Right lobe of liver (tissue), 6 donors: ENCODE results near the gene ANKRD30A. TPM values are rescaled to one million over a fixed set of nuclear protein-coding genes. Genes with fewer than 3 reads are reported as not detected.

Source experiments
- ATAC-seq, 4 donors: fragments of 200-7000 bp; cut with Tn5 transposase; one replicate each; pipeline ENCODE4 v1.9.1; 2020; ENCODE audit warnings: mild to moderate bottlenecking in 4 of 4, moderate library complexity in 4 of 4
- DNase-seq, 3 donors: peaks; one replicate each; pipeline ENCODE4 v3.0.0-alpha.2; 2020
- H3K27ac ChIP-seq, 3 donors: fragments of 200-600 bp; one replicate each; pipeline ENCODE4 v1.8.0; 2022
- H3K27me3 ChIP-seq, 2 donors: fragments of 200-600 bp; one replicate each; pipeline ENCODE4 v1.8.0; 2022
- H3K36me3 ChIP-seq, 4 donors: fragments of 200-600 bp; sonication (generic) in 1 of 4; one replicate each; pipeline versions ENCODE4 v1.5.1 to v1.8.0; 2017 to 2022; ENCODE audit warnings: control low read depth in 1 of 4
- H3K4me1 ChIP-seq, 4 donors: fragments of 200-600 bp; sonication (generic) in 1 of 4; one replicate each; pipeline versions ENCODE4 v1.5.1 to v1.8.0; 2017 to 2022; ENCODE audit warnings: control low read depth in 1 of 4
- H3K4me3 ChIP-seq, 3 donors: fragments of 200-600 bp; one replicate each; pipeline ENCODE4 v1.8.0; 2022
- H3K9me3 ChIP-seq, 4 donors: fragments of 200-600 bp; sonication (generic) in 1 of 4; one replicate each; pipeline versions ENCODE4 v1.5.1 to v1.8.0; 2017 to 2022; ENCODE audit warnings: control low read depth in 1 of 4
- POLR2A ChIP-seq: fragments of 450-650 bp; IDR thresholded peaks from one replicate; pipeline ENCODE4 v1.6.1; 2017; ENCODE audit warnings: antibody characterized with exemption, mild to moderate bottlenecking
- WGBS: methylation state at CpG from one replicate; pipeline ENCODE4 v1.1.6; 2018; ENCODE audit warnings: low coverage, low lambda C conversion rate; ENCODE audit not compliant: insufficient coverage; ENCODE audit errors: missing lambda C conversion rate; 5-methylcytosine and 5-hydroxymethylcytosine counted together
- intact Hi-C, 2 donors: fragments of 100-400 bp; cut with DNase I; formaldehyde crosslinking; loops; one replicate each; pipeline versions ENCODE4 v1.11.2 to v1.14.1; 2022
- total RNA-seq, 6 experiments: library from RNA; depleted of rRNA in 2 of 6; stranded (reverse); fragments of >200 nt in 2 of 6; fragmentation: NEBNext Ultra II Directional in 3 of 6; extraction: Animal tissue kit (Norgen Biotek cat#: 25700) in 3 of 6; gene quantifications; one replicate each; pipeline versions ENCODE4 v1.1.0 to v1.2.4, GENCODE V29; 2016 to 2023
- TF ChIP-seq, protein P1 (sequence below), 4 donors: fragments of 200-600 bp in 3 of 4; fragments of 450-650 bp in 1 of 4; IDR thresholded peaks; one replicate each; pipeline versions ENCODE4 v1.5.1 to v1.8.0; 2016 to 2022; ENCODE audit warnings: antibody characterized with exemption in 4 of 4, mild to moderate bottlenecking in 2 of 4
- donor health status: DM: no; HTN: yes; CAD: no.
- donor health status: DM: no; HTN: no; CAD: no.
- donor health status: DM: no; HTN: no; CAD: no.
- donor health status: DM: no; HTN: yes; CAD: no.
- donor health status: DM: no; HTN: yes; CAD: no.

Gene ANKRD30A
- total RNA-seq, 6 experiments from 2014 or later: not detected

DNA sequence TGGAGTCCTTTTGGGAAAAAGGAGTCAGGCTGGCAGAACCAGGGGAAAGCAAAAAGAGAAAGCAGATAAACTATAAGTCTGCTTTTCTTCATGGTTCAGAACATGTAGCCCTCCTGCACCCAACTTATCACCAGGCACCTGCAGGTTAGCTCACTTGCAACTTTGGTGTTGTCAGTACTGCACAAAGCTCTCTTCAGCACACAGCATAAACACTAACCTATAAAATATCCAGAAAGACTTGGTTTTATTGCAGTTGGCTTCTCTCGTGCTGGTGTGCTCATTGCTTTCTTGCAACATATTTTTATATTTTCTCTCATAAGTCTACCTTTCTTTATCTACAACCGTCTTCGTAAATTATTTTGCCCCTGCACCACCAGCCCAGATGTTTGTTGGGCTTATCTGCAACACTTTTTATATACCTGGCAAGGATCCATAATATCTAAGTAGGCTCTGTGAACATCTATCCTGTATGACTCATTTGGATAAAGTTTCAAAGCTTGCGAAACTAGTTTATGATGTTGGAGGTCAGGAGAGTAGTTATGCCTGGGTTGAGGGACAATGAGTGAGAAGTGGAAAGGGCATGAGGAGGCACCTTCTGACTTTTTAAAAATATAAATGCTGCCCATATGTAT lies 164.6 kb downstream of the ANKRD30A start:
- intact Hi-C loops: no loop called here
- TF ChIP-seq POLR2A: no peak
- TF ChIP-seq, protein P1, sequence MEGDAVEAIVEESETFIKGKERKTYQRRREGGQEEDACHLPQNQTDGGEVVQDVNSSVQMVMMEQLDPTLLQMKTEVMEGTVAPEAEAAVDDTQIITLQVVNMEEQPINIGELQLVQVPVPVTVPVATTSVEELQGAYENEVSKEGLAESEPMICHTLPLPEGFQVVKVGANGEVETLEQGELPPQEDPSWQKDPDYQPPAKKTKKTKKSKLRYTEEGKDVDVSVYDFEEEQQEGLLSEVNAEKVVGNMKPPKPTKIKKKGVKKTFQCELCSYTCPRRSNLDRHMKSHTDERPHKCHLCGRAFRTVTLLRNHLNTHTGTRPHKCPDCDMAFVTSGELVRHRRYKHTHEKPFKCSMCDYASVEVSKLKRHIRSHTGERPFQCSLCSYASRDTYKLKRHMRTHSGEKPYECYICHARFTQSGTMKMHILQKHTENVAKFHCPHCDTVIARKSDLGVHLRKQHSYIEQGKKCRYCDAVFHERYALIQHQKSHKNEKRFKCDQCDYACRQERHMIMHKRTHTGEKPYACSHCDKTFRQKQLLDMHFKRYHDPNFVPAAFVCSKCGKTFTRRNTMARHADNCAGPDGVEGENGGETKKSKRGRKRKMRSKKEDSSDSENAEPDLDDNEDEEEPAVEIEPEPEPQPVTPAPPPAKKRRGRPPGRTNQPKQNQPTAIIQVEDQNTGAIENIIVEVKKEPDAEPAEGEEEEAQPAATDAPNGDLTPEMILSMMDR (IDR thresholded peaks at IDR 0.05): no peak
- H3K9me3 ChIP-seq: no peaks in the 10 kb centered on the region
- H3K27me3 ChIP-seq: no peaks in the 10 kb centered on the region
- ATAC-seq (no peak), DNase-seq (no peak)
- no peak overlapping the region for H3K4me3 ChIP-seq
- no peaks in the 10 kb centered on the region for H3K4me1 ChIP-seq
- no peak overlapping the region for H3K27ac ChIP-seq
- WGBS: 43% methylated on average over 4 of the region's 4 CpGs
- H3K36me3 ChIP-seq: no peaks in the 10 kb centered on the region

DNA sequence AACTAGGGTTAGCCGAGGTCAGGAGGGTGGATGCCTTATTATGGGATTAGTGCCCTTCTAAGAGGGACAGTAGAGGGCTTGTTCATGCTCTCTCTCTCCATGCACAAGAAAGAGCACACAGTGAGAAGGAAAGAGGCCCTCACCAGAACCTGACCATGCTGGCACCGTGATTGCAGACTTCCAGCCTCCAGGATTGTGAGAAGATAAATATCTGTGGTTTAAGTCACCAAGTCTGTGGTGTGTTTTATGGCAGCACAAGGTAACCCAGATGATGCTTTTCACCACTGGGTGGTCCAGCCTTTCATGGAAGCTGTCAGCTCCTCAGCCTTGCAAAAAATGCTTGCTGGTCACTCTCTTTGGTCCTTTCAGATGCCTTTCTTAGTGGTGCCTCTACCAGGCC lies 175.9 kb downstream of the ANKRD30A start:
- 16% methylated on average over 2 of the region's 2 CpGs for WGBS
- no peak for DNase-seq
- H3K36me3 ChIP-seq: no peaks in the 10 kb centered on the region
- ATAC-seq: no peak
- H3K4me3 ChIP-seq: no peak overlapping the region
- no peaks in the 10 kb centered on the region for H3K4me1 ChIP-seq
- intact Hi-C loops: no loop called here
- no peak for TF ChIP-seq POLR2A
- TF ChIP-seq, protein P1 (IDR thresholded peaks at IDR 0.05): no peak
- no peaks in the 10 kb centered on the region for H3K9me3 ChIP-seq
- H3K27ac ChIP-seq: no peak overlapping the region
- no peaks in the 10 kb centered on the region for H3K27me3 ChIP-seq

DNA sequence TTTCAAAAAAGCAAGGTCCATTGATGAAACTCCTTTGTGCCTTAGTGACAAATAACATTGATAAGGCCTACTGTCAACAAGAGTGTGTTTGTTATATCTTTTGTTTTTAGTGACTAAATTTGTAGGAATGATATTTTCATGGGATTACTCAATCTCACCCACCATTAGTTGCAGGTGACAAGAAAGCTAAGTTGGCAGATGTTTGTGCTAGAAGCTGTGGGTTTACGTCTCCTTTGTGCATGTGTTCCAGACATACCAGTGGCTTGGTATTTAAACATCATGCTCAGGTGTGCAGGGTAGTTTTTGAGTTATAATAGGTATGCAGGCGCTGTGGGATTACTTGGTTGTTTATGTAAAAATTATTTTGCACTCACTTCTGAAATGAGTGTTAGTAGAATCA lies 178.6 kb downstream of the ANKRD30A start:
- ATAC-seq: no peak
- WGBS: 31% methylated on average over 2 of the region's 2 CpGs
- H3K27me3 ChIP-seq: no peaks in the 10 kb centered on the region
- intact Hi-C loops: no loop called here
- DNase-seq: no peak
- H3K4me1 ChIP-seq: no peaks in the 10 kb centered on the region
- no peak overlapping the region for H3K27ac ChIP-seq
- no peaks in the 10 kb centered on the region for H3K36me3 ChIP-seq
- no peaks in the 10 kb centered on the region for H3K9me3 ChIP-seq
- H3K4me3 ChIP-seq: no peak overlapping the region
- TF ChIP-seq, protein P1 (IDR thresholded peaks at IDR 0.05): no peak
- TF ChIP-seq POLR2A: no peak

DNA sequence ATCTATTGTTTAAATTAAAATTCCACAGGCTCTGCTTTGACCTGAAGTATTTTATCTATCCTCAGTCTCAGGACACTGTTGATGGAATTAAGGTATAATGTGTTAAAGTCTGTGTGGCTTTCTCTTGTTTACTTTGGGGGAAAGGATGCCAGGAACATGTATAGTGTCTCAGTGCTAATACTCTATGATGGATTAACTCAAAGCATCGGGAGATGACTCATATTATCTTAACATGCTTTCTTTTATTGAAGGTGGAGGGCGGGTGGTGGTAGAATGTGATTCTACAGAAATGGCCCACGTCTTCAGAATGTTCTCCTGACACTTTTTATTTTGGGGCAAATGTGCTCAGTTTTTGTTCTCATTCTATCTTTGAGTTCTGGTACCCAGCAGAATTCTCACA lies 189.0 kb downstream of the ANKRD30A start:
- WGBS: 35% methylated on average over 3 of the region's 3 CpGs
- TF ChIP-seq, protein P1 (IDR thresholded peaks at IDR 0.05): no peak
- TF ChIP-seq POLR2A: no peak
- ATAC-seq (no peak), DNase-seq (no peak)
- intact Hi-C loops: no loop called here
- H3K36me3 ChIP-seq: no peaks in the 10 kb centered on the region
- H3K27ac ChIP-seq: no peak overlapping the region
- H3K4me3 ChIP-seq: no peak overlapping the region
- H3K4me1 ChIP-seq: no peaks in the 10 kb centered on the region
- H3K9me3 ChIP-seq: no peaks in the 10 kb centered on the region
- H3K27me3 ChIP-seq: no peaks in the 10 kb centered on the region

DNA sequence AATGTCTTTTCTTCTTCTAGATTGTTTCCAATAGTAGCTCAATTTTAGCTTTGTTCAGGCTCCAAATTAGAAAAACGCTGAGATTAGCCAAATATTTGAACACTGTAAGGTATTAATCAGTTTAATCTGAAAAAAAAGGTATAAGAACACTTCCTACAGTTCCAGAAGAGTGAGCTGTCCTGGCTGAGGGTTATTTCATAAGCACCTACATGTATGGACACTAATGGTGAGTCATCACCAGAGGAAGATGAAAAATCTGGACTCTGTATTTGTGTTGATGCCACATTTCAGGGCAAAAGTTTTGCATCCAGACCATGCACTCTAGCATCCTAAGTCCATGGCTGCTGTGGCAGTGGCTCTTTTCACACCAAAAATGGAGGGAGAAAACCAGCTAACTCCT lies 189.5 kb downstream of the ANKRD30A start:
- DNase-seq (no peak), ATAC-seq (no peak)
- intact Hi-C loops: no loop called here
- WGBS: 5% methylated on average over 1 of the region's 1 CpG
- Histone ChIP-seq H3K9me3 (no peaks in the 10 kb centered on the region), H3K27me3 (no peaks in the 10 kb centered on the region), H3K4me1 (no peaks in the 10 kb centered on the region), H3K27ac (no peak overlapping the region), H3K4me3 (no peak overlapping the region), H3K36me3 (no peaks in the 10 kb centered on the region)
- TF ChIP-seq POLR2A: no peak
- TF ChIP-seq, protein P1 (IDR thresholded peaks at IDR 0.05): no peak
